GM12878 (cell line): ENCODE results near the gene NBEAL1. TPM values are rescaled to one million over a fixed set of nuclear protein-coding genes. Genes with fewer than 3 reads are reported as not detected.
"Not testable (repeated sequence)": the region's sequence is repeated elsewhere in the genome, so short reads cannot be mapped to it uniquely, and the experiment has no call there.

Source experiments
- ATAC-seq: fragments of 200-7000 bp; cut with Tn5 transposase; 3 replicates; pipeline ENCODE4 v1.9.1; 2020; ENCODE audit warnings: mild to moderate bottlenecking, moderate library complexity
- BruUV-seq: library from RNA; stranded (reverse); fragments of 400-500 nt; replicated peaks from 2 replicates; lab custom pipeline; 2021; lab: Mats Ljungman, UMichigan
- CTCF ChIA-PET: fragments of 300-600 bp; sonication (Branson Sonifier 250); formaldehyde crosslinking; extraction: SDS; loops from one replicate; lab custom pipeline; 2021; ENCODE audit warnings: inconsistent platforms; lab: Yijun Ruan, JAX
- POLR2A ChIA-PET: fragments of 350-600 bp; formaldehyde crosslinking; extraction: SDS; loops from one replicate; lab custom pipeline; 2021; ENCODE audit warnings: inconsistent platforms; lab: Charles Lee
- RAD21 ChIA-PET: fragments of 300-600 bp; sonication (Branson Sonifier 250); formaldehyde crosslinking; loops from one replicate; lab custom pipeline; 2023; ENCODE audit warnings: antibody characterized with exemption; ENCODE audit not compliant: unreplicated experiment; lab: Charles Lee
- SMC1A ChIA-PET: fragments of 300-600 bp; sonication (Branson Sonifier 250); formaldehyde crosslinking; loops from one replicate; lab custom pipeline; 2023; ENCODE audit not compliant: unreplicated experiment, uncharacterized antibody; lab: Charles Lee
- DNase-seq: peaks from one replicate; pipeline ENCODE4 v3.0.0-alpha.2; 2011; ENCODE audit warnings: low read depth, low spot score
- FAIRE-seq: peaks from 3 replicates; lab custom pipeline; 2011; peaks lifted over from hg19 to GRCh38; lab: Jason Lieb, UNC
- H2AFZ ChIP-seq: 2 replicates; pipeline ENCODE4 v1.6.0; 2011; ENCODE audit warnings: low read depth, low read length, control low read depth; ENCODE audit not compliant: control insufficient read depth
- H3K27ac ChIP-seq: 2 replicates; pipeline ENCODE4 v1.5.1; 2011; ENCODE audit warnings: control low read depth; ENCODE audit not compliant: control insufficient read depth, insufficient read depth
- H3K27me3 ChIP-seq, 2 experiments: replicated peaks in 1 of 2; 2 replicates each; pipeline versions ENCODE4 v1.6.0 to v1.6.1; 2011; ENCODE audit warnings: low read length in 1 of 2; ENCODE audit not compliant: control insufficient read depth in 2 of 2, insufficient read depth in 2 of 2
- H3K36me3 ChIP-seq, 2 experiments: 2 replicates each; pipeline ENCODE4 v1.5.1; 2011; ENCODE audit warnings: low read length in 1 of 2; ENCODE audit not compliant: control insufficient read depth in 2 of 2, insufficient read depth in 2 of 2
- H3K4me1 ChIP-seq: 2 replicates; pipeline ENCODE4 v1.6.1; 2011; ENCODE audit warnings: mild to moderate bottlenecking, low read length, moderate library complexity, mixed read lengths; ENCODE audit not compliant: control insufficient read depth, insufficient read depth
- H3K4me2 ChIP-seq: 2 replicates; pipeline ENCODE4 v1.6.0; 2011; ENCODE audit warnings: control low read depth; ENCODE audit not compliant: control insufficient read depth, insufficient read depth
- H3K4me3 ChIP-seq: fragments of 200-600 bp; sonication (generic); 2 replicates; pipeline ENCODE4 v1.5.1; 2016
- H3K79me2 ChIP-seq: 2 replicates; pipeline ENCODE4 v1.6.0; 2011; ENCODE audit warnings: low read length; ENCODE audit not compliant: control insufficient read depth, insufficient read depth
- H3K9ac ChIP-seq: 2 replicates; pipeline ENCODE4 v1.8.0; 2011; ENCODE audit warnings: low read length, control low read depth, mixed read lengths; ENCODE audit not compliant: control insufficient read depth, insufficient read depth
- H3K9me3 ChIP-seq: replicated peaks from 3 replicates; pipeline ENCODE4 v1.5.1; 2011; ENCODE audit warnings: mild to moderate bottlenecking, low read length; ENCODE audit not compliant: control insufficient read depth, insufficient read depth
- H4K20me1 ChIP-seq: 2 replicates; pipeline ENCODE4 v1.6.0; 2011; ENCODE audit not compliant: control insufficient read depth, insufficient read depth
- CBX5 ChIP-seq: sonication (generic); IDR thresholded peaks from 2 replicates; pipeline ENCODE4 v1.6.1; 2016; ENCODE audit warnings: low read depth, moderate library complexity, mild to moderate bottlenecking, inconsistent platforms
- IKZF2 ChIP-seq, 2 experiments: fragments of 450-650 bp; IDR thresholded peaks; 2 replicates each; pipeline ENCODE4 v1.6.1; 2017; ENCODE audit warnings: mild to moderate bottlenecking in 2 of 2, moderate library complexity in 2 of 2
- JUNB ChIP-seq: IDR thresholded peaks from 2 replicates; pipeline ENCODE4 v1.6.1; 2016; ENCODE audit warnings: antibody characterized with exemption, mild to moderate bottlenecking
- KLF5 ChIP-seq: fragments of 450-650 bp; IDR thresholded peaks from 2 replicates; pipeline ENCODE4 v1.6.1; 2014; ENCODE audit warnings: mild to moderate bottlenecking; ENCODE audit not compliant: partially characterized antibody
- RUNX3 ChIP-seq: IDR thresholded peaks from 2 replicates; pipeline ENCODE4 v1.6.1; 2012; ENCODE audit warnings: low read length, inconsistent platforms
- SMARCA5 ChIP-seq: fragments of 450-650 bp; IDR thresholded peaks from 2 replicates; pipeline ENCODE4 v1.6.1; 2017; ENCODE audit warnings: mild to moderate bottlenecking
- YY1 ChIP-seq: IDR thresholded peaks from 2 replicates; pipeline ENCODE4 v1.6.1; 2011; ENCODE audit warnings: low read depth, mild to moderate bottlenecking, low read length
- WGBS: methylation state at CpG from one replicate; pipeline ENCODE4 v1.1.6; 2016; ENCODE audit warnings: low lambda C conversion rate; ENCODE audit not compliant: insufficient replicate concordance, insufficient coverage; ENCODE audit errors: missing lambda C conversion rate; 5-methylcytosine and 5-hydroxymethylcytosine counted together
- in situ Hi-C: fragments of 300-500 bp; cut with MboI; formaldehyde crosslinking; loops from 9 replicates; pipeline ENCODE4 v1.14.3; 2018; ENCODE audit warnings: mixed read lengths
- intact Hi-C: fragments of 100-400 bp; cut with micrococcal nuclease; formaldehyde crosslinking; loops from one replicate; pipeline ENCODE4 v1.14.2; 2022; ENCODE audit not compliant: unreplicated experiment
- polyA plus RNA-seq, 11 experiments: library from polyadenylated mRNA; depleted of rRNA in 4 of 11; unstranded in 6 of 11; stranded (reverse) in 5 of 11; fragments of >200 nt; fragmentation: Nextera tagmentation in 4 of 11; fragmentation: Illumina TruSeq in 1 of 11; extraction: Ambion mirVana in 4 of 11; extraction: Trizol in 1 of 11; gene quantifications; 1 replicate in 1 of 11; 2 replicates in 10 of 11; pipeline versions ENCODE4 v1.2.1 to v1.2.3, GENCODE V29; 2011 to 2016; ENCODE audit warnings: inconsistent platforms in 2 of 11, missing spikeins in 2 of 11, low read depth in 1 of 11
- total RNA-seq, 4 experiments: library from RNA; depleted of rRNA in 3 of 4; stranded (reverse); fragments of >200 nt in 3 of 4; fragmentation: Illumina TruSeq in 1 of 4; extraction: Trizol in 1 of 4; gene quantifications; 2 replicates each; pipeline versions ENCODE4 v1.2.1 to v1.2.3, GENCODE V29; 2013 to 2021
- TF ChIP-seq, protein P1 (sequence below): fragments of 450-650 bp; IDR thresholded peaks from 2 replicates; pipeline ENCODE4 v1.6.1; 2017; ENCODE audit warnings: low read depth, mild to moderate bottlenecking, moderate library complexity

Gene NBEAL1
- total and polyA plus RNA-seq, 10 of the 15 experiments (the other 5 are each of a cell fraction or from before 2014, with no cell fraction given), result 1.9 to 16.1 (median 7.2) TPM

GRCh38 chr2:203102357-203102756 is 87.7 kb downstream of the NBEAL1 start:
- peaks cover 12% of the 10 kb centered on the region for H3K9me3 ChIP-seq
- H3K9ac ChIP-seq, H3K4me1 ChIP-seq, H3K4me3 ChIP-seq, BruUV-seq, H3K36me3 ChIP-seq, POLR2A ChIA-PET, H3K27ac ChIP-seq, H2AFZ ChIP-seq, FAIRE-seq: not testable (repeated sequence)
- WGBS, result 94% methylated on average over 1 of the region's 1 CpG
- SMC1A ChIA-PET, result interaction anchor here (1.2 kb wide), 1 partner anchor 144 kb away, joined by 3 read pairs; no protein-coding TSS in a partner anchor
- TF ChIP-seq RUNX3 (peak; percentile 15; the same call in 1 of the 2 replicates), JUNB (0 out of 2 replicates have a peak, but pooled peaks have one; percentile 14)
- TF ChIP-seq, all 136 proteins: peak for 2; not testable (repeated sequence) for 134
- ATAC-seq, H4K20me1 ChIP-seq, DNase-seq, RAD21 ChIA-PET, H3K27me3 ChIP-seq, intact Hi-C loops, H3K79me2 ChIP-seq, in situ Hi-C loops, H3K4me2 ChIP-seq: not testable (repeated sequence)
- CTCF ChIA-PET, result interaction anchor here (0.6 to 1.3 kb wide), 3 partner anchors 10 to 101 kb away, joined by 3 read pairs; no protein-coding TSS in a partner anchor

- CTCF ChIA-PET, result no interaction called here
- no peak overlapping the region for H3K27ac ChIP-seq
- H3K9ac ChIP-seq, result no peak overlapping the region
Measured at GRCh38 chr2:203104273-203104672, 89.6 kb downstream of the NBEAL1 start.

More at GRCh38 chr2:203104273-203104672, 89.6 kb downstream of the NBEAL1 start:
- no peak for FAIRE-seq
- peaks cover 12% of the 10 kb centered on the region for H3K9me3 ChIP-seq
- H3K36me3 ChIP-seq, result no peaks in the 10 kb centered on the region
- SMC1A ChIA-PET, result interaction anchor here (0.6 to 1.0 kb wide), 2 partner anchors 34 to 73 kb away, joined by 3 to 4 read pairs; no protein-coding TSS in a partner anchor
- TF ChIP-seq CBX5 (peak; percentile 81; the same call in 1 of the 2 replicates), KLF5 (peak; percentile 72), YY1 (no peak), SMARCA5 (no peak), IKZF2 (IDR thresholded peaks at IDR 0.05) (no peak)
- TF ChIP-seq, protein P1, sequence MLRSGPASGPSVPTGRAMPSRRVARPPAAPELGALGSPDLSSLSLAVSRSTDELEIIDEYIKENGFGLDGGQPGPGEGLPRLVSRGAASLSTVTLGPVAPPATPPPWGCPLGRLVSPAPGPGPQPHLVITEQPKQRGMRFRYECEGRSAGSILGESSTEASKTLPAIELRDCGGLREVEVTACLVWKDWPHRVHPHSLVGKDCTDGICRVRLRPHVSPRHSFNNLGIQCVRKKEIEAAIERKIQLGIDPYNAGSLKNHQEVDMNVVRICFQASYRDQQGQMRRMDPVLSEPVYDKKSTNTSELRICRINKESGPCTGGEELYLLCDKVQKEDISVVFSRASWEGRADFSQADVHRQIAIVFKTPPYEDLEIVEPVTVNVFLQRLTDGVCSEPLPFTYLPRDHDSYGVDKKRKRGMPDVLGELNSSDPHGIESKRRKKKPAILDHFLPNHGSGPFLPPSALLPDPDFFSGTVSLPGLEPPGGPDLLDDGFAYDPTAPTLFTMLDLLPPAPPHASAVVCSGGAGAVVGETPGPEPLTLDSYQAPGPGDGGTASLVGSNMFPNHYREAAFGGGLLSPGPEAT, result peak; percentile 38; the same call in 1 of the 2 replicates
- TF ChIP-seq, all 136 proteins: peak for 3
- Histone ChIP-seq H3K4me2 (no peak overlapping the region), H3K79me2 (no peaks in the 10 kb centered on the region), H3K27me3 (no peaks in the 10 kb centered on the region), H3K4me3 (no peak overlapping the region), H2AFZ (no peak overlapping the region), H4K20me1 (no peaks in the 10 kb centered on the region), H3K4me1 (no peaks in the 10 kb centered on the region)
- RAD21 ChIA-PET, result no interaction called here
- intact Hi-C loops, result no loop called here
- POLR2A ChIA-PET, result no interaction called here
- DNase-seq (no peak), ATAC-seq (no peak)
- in situ Hi-C loops, result no loop called here
- no TSS peak for BruUV-seq
